Neutrophil (primary cell): ENCODE data around the gene GRK3.

Source experiments
- H3K27ac ChIP-seq: fragments of 200-600 bp; sonication (generic); 2 replicates; pipeline ENCODE4 v1.5.1; 2016; ENCODE audit warnings: mild to moderate bottlenecking, moderate library complexity
- H3K27me3 ChIP-seq: fragments of 200-600 bp; sonication (generic); 2 replicates; pipeline ENCODE4 v1.6.0; 2016; ENCODE audit warnings: mild to moderate bottlenecking
- H3K36me3 ChIP-seq: fragments of 200-600 bp; sonication (generic); 2 replicates; pipeline ENCODE4 v1.5.1; 2017
- H3K4me1 ChIP-seq, 2 experiments: fragments of 200-600 bp in 1 of 2; sonication (generic) in 1 of 2; 1 replicate in 1 of 2; 2 replicates in 1 of 2; pipeline versions ENCODE4 v1.5.1 to v1.6.1; 2013 to 2016; ENCODE audit warnings: low read depth in 1 of 2, low read length in 1 of 2, mild to moderate bottlenecking in 1 of 2, moderate library complexity in 1 of 2; ENCODE audit not compliant: control insufficient read depth in 1 of 2, insufficient read depth in 1 of 2
- H3K4me3 ChIP-seq, 2 experiments: fragments of 200-600 bp in 1 of 2; sonication (generic) in 1 of 2; 1 replicate in 1 of 2; 2 replicates in 1 of 2; pipeline ENCODE4 v1.5.1; 2013 to 2016; ENCODE audit warnings: low read depth in 1 of 2, low read length in 1 of 2, mild to moderate bottlenecking in 1 of 2, moderate library complexity in 1 of 2
- H3K9me3 ChIP-seq: fragments of 200-600 bp; sonication (generic); 2 replicates; pipeline ENCODE4 v1.5.1; 2016
- CTCF ChIP-seq: fragments of 200-600 bp; sonication (generic); IDR thresholded peaks from 2 replicates; pipeline ENCODE4 v1.5.1; 2016; ENCODE audit warnings: antibody characterized with exemption

GRK3 gene

DNA sequence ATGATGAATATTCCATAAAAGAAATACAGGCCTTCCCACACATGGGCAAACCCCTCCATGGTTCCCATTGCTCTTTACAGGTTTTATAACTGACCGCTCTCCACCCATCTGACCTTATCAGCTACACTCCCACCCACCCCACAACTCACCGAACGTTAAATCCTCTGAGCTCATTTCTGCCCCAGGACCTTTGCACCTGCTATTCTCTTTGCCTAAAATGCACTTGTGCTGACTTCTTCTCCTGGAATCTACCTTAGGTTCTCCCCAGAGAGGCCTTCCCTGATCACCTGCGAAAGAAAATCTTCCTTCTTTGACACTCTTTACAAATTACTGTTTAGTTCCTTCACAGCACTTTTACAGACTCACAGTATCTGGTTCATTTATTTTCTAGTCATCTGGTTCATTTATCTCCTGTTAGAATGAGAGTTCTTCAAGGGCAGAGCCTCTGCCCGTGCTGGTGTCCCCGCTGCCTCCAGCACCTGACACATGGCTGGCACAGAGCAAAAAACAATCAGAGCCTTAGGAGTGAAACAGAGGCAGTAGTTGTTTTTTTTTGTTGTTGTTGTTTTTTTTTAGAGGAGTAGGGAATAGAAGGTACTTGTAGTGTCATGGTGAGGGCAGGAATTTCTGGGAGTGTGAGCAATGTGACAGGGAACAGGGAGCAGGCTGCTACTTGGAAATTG, 21.6 kb upstream of the GRK3 start:
- H3K9me3 ChIP-seq: no peaks in the 10 kb centered on the region
- H3K27me3 ChIP-seq: no peaks in the 10 kb centered on the region
- H3K36me3 ChIP-seq: no peaks in the 10 kb centered on the region
- no peaks in the 10 kb centered on the region for H3K4me1 ChIP-seq
- no peak overlapping the region for H3K27ac ChIP-seq
- TF ChIP-seq CTCF: no peak
- H3K4me3 ChIP-seq: no peak overlapping the region

DNA sequence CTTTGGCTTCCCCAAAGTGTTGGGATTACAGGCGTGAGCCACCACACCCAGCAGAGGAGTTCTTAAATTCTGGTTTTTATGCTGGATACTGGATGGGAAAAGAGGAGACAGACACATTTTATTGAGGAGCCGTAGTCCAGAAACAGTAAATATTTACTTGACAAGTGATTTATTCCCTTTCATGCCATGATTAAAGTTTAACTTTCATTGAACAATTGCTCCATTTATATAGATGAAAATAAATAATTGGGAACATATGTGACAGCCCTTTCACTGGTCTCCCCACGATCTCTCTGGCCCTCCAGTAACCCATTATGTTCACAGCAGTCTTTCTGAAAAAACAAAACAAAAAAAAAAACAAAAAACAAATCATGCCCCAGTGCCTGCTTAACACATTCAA, 19.3 kb upstream of the GRK3 start:
- no peaks in the 10 kb centered on the region for H3K27me3 ChIP-seq
- no peak for TF ChIP-seq CTCF
- no peak overlapping the region for H3K4me3 ChIP-seq
- H3K9me3 ChIP-seq: no peaks in the 10 kb centered on the region
- H3K27ac ChIP-seq: no peak overlapping the region
- H3K36me3 ChIP-seq: no peaks in the 10 kb centered on the region
- no peaks in the 10 kb centered on the region for H3K4me1 ChIP-seq

DNA sequence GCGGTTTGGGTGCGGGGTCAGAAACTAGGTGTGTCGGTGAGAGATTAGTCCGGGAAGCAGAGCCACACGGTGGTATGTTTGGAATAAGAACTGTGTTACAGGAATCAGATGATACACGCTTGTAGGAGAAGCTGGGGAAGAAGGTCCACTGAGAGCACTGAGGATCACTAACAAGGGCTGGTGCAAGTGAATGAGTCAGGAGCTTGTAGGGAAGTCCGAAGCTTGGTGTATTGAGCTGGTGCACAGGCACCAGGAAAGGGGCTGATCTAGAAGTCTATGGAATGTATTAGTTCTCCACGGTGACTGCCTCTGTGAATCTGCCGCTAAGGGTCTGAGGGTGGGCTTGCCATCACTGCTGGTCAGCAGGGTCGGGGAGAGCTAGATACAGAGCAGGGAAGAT, 18.8 kb upstream of the GRK3 start:
- no peaks in the 10 kb centered on the region for H3K9me3 ChIP-seq
- no peak overlapping the region for H3K27ac ChIP-seq
- no peaks in the 10 kb centered on the region for H3K27me3 ChIP-seq
- no peak overlapping the region for H3K4me3 ChIP-seq
- no peaks in the 10 kb centered on the region for H3K4me1 ChIP-seq
- no peak for TF ChIP-seq CTCF
- no peaks in the 10 kb centered on the region for H3K36me3 ChIP-seq

DNA sequence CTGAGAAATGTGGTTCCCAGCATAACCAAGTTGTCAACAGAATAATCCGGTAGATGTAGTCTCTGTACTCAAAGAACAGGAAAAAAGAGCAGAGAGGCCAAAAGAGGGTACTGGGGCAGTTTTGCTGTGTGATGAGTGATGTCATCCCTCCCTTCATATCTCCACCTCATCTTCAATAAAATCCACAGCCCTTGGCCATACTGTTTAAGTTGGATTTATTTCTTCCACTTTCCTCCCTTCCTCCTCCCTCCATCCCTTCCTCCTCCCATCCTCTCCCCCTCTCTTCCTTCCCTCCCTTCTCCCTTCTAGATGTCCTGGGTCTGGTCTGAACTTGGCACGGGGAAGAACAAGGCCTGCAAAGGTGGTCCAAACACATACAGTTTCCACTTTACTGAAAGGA, 18.2 kb upstream of the GRK3 start:
- no peak for TF ChIP-seq CTCF
- H3K4me1 ChIP-seq: no peaks in the 10 kb centered on the region
- no peaks in the 10 kb centered on the region for H3K36me3 ChIP-seq
- H3K9me3 ChIP-seq: no peaks in the 10 kb centered on the region
- H3K27ac ChIP-seq: no peak overlapping the region
- no peaks in the 10 kb centered on the region for H3K27me3 ChIP-seq
- no peak overlapping the region for H3K4me3 ChIP-seq

GRCh38 chr22:25546751-25547150, 17.7 kb upstream of the GRK3 start:
- no peaks in the 10 kb centered on the region for H3K27me3 ChIP-seq
- H3K9me3 ChIP-seq: no peaks in the 10 kb centered on the region
- no peak overlapping the region for H3K4me3 ChIP-seq
- H3K27ac ChIP-seq: no peak overlapping the region
- no peaks in the 10 kb centered on the region for H3K36me3 ChIP-seq
- TF ChIP-seq CTCF: no peak
- H3K4me1 ChIP-seq: no peaks in the 10 kb centered on the region
